Kidney (tissue), 22 donors: ENCODE measurements around the gene SERPINA3. TPM values are rescaled to one million over a fixed set of nuclear protein-coding genes. Genes with fewer than 3 reads are reported as not detected.

Source experiments
- DNase-seq, 5 donors: peaks; one replicate each; pipeline ENCODE4 v3.0.0-alpha.2; 2013 to 2020
- FAIRE-seq: peaks from 2 replicates; lab custom pipeline; 2012; peaks lifted over from hg19 to GRCh38; lab: Jason Lieb, UNC
- H3K27ac ChIP-seq, 2 donors: one replicate each; pipeline ENCODE4 v1.7.0; 2013; ENCODE audit warnings: low read depth in 2 of 2, low read length in 2 of 2, inconsistent platforms in 1 of 2
- H3K27me3 ChIP-seq: one replicate; pipeline ENCODE4 v1.7.1; 2013; ENCODE audit warnings: low read length, inconsistent platforms; ENCODE audit not compliant: control insufficient read depth, insufficient read depth
- H3K36me3 ChIP-seq, 3 donors: one replicate each; pipeline versions ENCODE4 v1.7.0 to v1.7.1; 2013; ENCODE audit warnings: low read length in 3 of 3, control low read depth in 1 of 3, inconsistent platforms in 1 of 3; ENCODE audit not compliant: insufficient read depth in 3 of 3, control insufficient read depth in 2 of 3
- H3K4me1 ChIP-seq, 3 donors: one replicate each; pipeline versions ENCODE4 v1.7.0 to v1.7.1; 2013; ENCODE audit warnings: low read length in 3 of 3, inconsistent platforms in 1 of 3, low read depth in 1 of 3; ENCODE audit not compliant: control insufficient read depth in 2 of 3, insufficient read depth in 2 of 3
- H3K4me3 ChIP-seq, 3 donors: one replicate each; pipeline versions ENCODE4 v1.7.0 to v1.8.1; 2013; ENCODE audit warnings: low read length in 3 of 3, control low read depth in 1 of 3, inconsistent platforms in 1 of 3
- H3K9ac ChIP-seq, 3 donors: one replicate each; pipeline versions ENCODE4 v1.7.0 to v1.7.1; 2013; ENCODE audit warnings: low read length in 3 of 3, control low read depth in 1 of 3, inconsistent platforms in 1 of 3
- H3K9me3 ChIP-seq, 3 donors: one replicate each; pipeline versions ENCODE4 v1.7.0 to v1.7.1; 2013; ENCODE audit warnings: low read length in 3 of 3, control low read depth in 1 of 3, inconsistent platforms in 1 of 3; ENCODE audit not compliant: control insufficient read depth in 2 of 3, insufficient read depth in 1 of 3
- intact Hi-C: fragments of 100-400 bp; cut with DNase I; formaldehyde crosslinking; loops from one replicate; pipeline ENCODE4 v1.11.1; 2022
- long read RNA-seq, 10 donors: library from polyadenylated mRNA in 1 of 10; unstranded in 1 of 10; transcript quantifications; one replicate each; pipeline ENCODE4 v2.0.0 and lab custom pipeline, GENCODE V29; 2021 to 2026
- polyA plus RNA-seq: library from polyadenylated mRNA; stranded (reverse); fragments of 350-450 nt; fragmentation: Illumina TruSeq; extraction: RNeasy Lipid Tissue Mini Kit (QIAGEN cat#74804); gene quantifications from one replicate; pipeline ENCODE4 v1.2.3, GENCODE V29; 2014; ENCODE audit warnings: low read depth, low replicate concordance; ENCODE audit not compliant: insufficient read depth
- total RNA-seq: library from RNA; stranded (reverse); fragmentation: NEBNext Ultra II Directional; extraction: Animal tissue kit (Norgen Biotek cat#: 25700); gene quantifications from one replicate; pipeline ENCODE4 v1.2.1, GENCODE V29; 2021
- TF ChIP-seq, protein P1 (sequence below): IDR thresholded peaks from 3 replicates; pipeline ENCODE4 v1.5.1; 2012; ENCODE audit warnings: mild to moderate bottlenecking, moderate library complexity, borderline replicate concordance; ENCODE audit not compliant: insufficient read depth; ENCODE audit errors: extremely low read depth
- donor health status: control.
- donor health status: control.
- donor health status: control.
- donor health status: control.
- donor health status: control.
- donor health status: DM: yes; HTN: yes; CAD: no.
- donor health status: Normal renal cell carcinoma (clear cell type).

The SERPINA3 gene
- 1,762 TPM for total RNA-seq
- polyA plus RNA-seq = 786 TPM
- long read RNA-seq, donor 1 = 0 reads
- long read RNA-seq, donor 2 = 0 reads
- long read RNA-seq, donor 3, partial matches to known transcripts = 0 of 1 reads
- long read RNA-seq, donor 3, other reads (novel, unspliced or antisense) = 0 of 1 reads
- long read RNA-seq, donor 4 = 0 reads
- long read RNA-seq, donor 5 = 0 reads
- long read RNA-seq, donor 6 = 0 reads
- long read RNA-seq, donor 7, transcript SERPINA3-202 (5 exons, 1,581 nt) = minor isoform, 74 of 534 reads
- long read RNA-seq, donor 7, transcript SERPINA3-201 (5 exons, 1,589 nt) = major isoform, 253 of 534 reads
- long read RNA-seq, donor 7, transcript SERPINA3-204 (3 exons, 2,420 nt) = minor isoform, 16 of 534 reads
- long read RNA-seq, donor 7, partial matches to known transcripts = 166 of 534 reads
- long read RNA-seq, donor 7, other reads (novel, unspliced or antisense) = 25 of 534 reads
- long read RNA-seq, donor 8 = 0 reads
- long read RNA-seq, donor 9 = 0 reads
- long read RNA-seq, donor 10 = 0 reads

DNA sequence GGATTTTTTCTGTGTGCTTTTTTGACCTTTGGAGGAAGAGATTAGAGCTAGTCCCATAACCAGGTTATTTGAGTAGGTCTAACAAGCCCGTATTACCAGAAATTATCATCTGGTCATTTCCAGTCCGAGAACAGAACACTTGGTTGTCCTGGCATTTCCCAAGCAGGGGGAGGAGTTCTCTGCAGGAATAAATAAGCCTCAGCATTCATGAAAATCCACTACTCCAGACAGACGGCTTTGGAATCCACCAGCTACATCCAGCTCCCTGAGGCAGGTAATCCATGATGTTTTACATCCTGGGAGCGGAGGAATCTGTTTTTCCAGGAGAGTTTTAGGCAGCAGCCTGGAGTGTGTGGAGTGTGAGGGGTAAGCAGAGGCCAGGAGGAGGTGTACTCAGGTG lies at the start of gene SERPINA3:
TSS of gene SERPINA3 (plus strand) at position 218 of the 400 bp plus-strand sequence. CDS start 2,051 bp downstream, outside the sequence.
- Histone ChIP-seq H3K27me3 (no peaks in the 10 kb centered on the region), H3K9me3 (peaks cover 0 to 9% (median 0%) of the 10 kb centered on the region in 3 donors), H3K4me1 (no peaks in the 10 kb centered on the region), H3K27ac (no peak within 1 kb of the TSS), H3K36me3 (no peaks in the 10 kb centered on the region), H3K4me3 (no peak within 1 kb of the TSS), H3K9ac (no peak within 1 kb of the TSS)
- no peak for FAIRE-seq
- peak in 1 of 5 donors; percentile 18 for DNase-seq
- TF ChIP-seq, protein P1, sequence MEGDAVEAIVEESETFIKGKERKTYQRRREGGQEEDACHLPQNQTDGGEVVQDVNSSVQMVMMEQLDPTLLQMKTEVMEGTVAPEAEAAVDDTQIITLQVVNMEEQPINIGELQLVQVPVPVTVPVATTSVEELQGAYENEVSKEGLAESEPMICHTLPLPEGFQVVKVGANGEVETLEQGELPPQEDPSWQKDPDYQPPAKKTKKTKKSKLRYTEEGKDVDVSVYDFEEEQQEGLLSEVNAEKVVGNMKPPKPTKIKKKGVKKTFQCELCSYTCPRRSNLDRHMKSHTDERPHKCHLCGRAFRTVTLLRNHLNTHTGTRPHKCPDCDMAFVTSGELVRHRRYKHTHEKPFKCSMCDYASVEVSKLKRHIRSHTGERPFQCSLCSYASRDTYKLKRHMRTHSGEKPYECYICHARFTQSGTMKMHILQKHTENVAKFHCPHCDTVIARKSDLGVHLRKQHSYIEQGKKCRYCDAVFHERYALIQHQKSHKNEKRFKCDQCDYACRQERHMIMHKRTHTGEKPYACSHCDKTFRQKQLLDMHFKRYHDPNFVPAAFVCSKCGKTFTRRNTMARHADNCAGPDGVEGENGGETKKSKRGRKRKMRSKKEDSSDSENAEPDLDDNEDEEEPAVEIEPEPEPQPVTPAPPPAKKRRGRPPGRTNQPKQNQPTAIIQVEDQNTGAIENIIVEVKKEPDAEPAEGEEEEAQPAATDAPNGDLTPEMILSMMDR = no peak
- intact Hi-C loops = no loop called here

DNA sequence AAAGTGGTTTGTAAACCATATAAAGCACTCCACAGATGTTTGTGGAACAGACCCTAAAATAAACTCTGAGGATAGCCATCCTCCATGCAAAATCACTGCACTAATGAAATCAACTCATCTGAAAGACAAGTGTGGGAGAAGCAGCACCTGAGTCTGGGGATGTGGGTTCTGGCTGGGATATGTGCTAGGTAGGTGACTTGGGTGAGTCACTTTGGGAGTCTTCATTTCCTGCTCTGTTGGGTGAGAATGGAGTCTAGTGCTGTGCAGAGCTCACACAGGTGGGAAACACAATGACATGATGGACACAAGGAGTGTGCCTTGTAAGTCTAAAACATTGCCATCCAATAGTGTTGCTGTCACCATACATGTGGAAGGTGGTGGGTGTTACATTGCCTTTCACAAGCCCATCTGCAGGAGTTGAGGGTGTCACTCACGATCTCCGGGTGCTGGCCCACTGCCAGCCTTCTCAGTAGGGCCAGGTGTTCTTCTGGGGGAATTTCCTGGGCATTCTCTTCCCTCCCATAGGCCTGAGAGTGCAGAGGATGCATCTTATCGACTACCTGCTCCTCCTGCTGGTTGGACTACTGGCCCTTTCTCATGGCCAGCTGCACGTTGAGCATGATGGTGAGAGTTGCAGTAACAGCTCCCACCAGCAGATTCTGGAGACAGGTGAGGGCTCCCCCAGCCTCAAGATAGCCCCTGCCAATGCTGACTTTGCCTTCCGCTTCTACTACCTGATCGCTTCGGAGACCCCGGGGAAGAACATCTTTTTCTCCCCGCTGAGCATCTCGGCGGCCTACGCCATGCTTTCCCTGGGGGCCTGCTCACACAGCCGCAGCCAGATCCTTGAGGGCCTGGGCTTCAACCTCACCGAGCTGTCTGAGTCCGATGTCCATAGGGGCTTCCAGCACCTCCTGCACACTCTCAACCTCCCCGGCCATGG lies 49.0 kb upstream of the SERPINA3 start:
- TF ChIP-seq, protein P1 = no peak
- FAIRE-seq (no peak), DNase-seq (peak in 1 of 5 donors; percentile 11)
- Histone ChIP-seq H3K9me3 (no peaks in the 10 kb centered on the region), H3K27me3 (no peaks in the 10 kb centered on the region), H3K36me3 (no peaks in the 10 kb centered on the region), H3K9ac (no peak overlapping the region), H3K27ac (no peak overlapping the region), H3K4me3 (peak overlapping the region in 1 of 3 donors; percentile 26), H3K4me1 (no peaks in the 10 kb centered on the region)
- intact Hi-C loops = no loop called here

DNA sequence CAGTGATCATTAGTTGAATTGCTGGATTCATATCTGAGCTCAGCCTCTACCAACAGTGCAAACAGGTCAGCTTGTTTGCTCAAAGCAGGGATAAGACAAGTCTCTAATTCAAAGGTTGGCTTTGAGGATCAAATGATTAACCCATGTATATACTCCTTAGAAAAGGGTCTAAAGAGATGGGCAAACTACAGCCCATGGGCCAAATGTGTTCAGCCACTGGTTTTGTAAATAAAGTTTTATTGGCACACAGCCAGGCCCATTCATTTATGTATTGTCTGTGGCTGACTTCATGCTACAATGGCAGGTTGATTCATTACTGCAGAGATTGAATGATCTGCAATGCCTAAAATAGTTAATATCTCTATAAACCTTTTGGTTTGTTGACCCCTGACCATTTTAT lies 47.8 kb upstream of the SERPINA3 start:
- no peaks in the 10 kb centered on the region for H3K9me3 ChIP-seq
- TF ChIP-seq, protein P1 = no peak
- H3K27ac ChIP-seq = no peak overlapping the region
- no peak overlapping the region for H3K4me3 ChIP-seq
- no peak for DNase-seq
- no peaks in the 10 kb centered on the region for H3K36me3 ChIP-seq
- FAIRE-seq = no peak
- no peaks in the 10 kb centered on the region for H3K4me1 ChIP-seq
- intact Hi-C loops = no loop called here
- no peak overlapping the region for H3K9ac ChIP-seq
- H3K27me3 ChIP-seq = no peaks in the 10 kb centered on the region
